ENCODE results near the gene CCDC142. TPM values are rescaled to one million over a fixed set of nuclear protein-coding genes. Genes with fewer than 3 reads are reported as not detected.

Gene CCDC142
- total RNA-seq, 2 donors from 2014 or later = 25.4 to 26.3 TPM

- no peak for ATAC-seq (replicated peaks)
- no peak overlapping the region for H3K4me3 Mint-ChIP-seq
- peaks cover 17% of the 10 kb centered on the region for H3K36me3 Mint-ChIP-seq (ENCODE audit: low read depth)
- peaks cover 4% of the 10 kb centered on the region for H3K4me1 Mint-ChIP-seq
- H3K9me3 Mint-ChIP-seq = no peaks in the 10 kb centered on the region
- no peak overlapping the region for H3K27ac Mint-ChIP-seq
- peaks cover 22% of the 10 kb centered on the region for H3K27me3 Mint-ChIP-seq
These were observed 39.7 kb upstream of the CCDC142 start for GRCh38 chr2:74522516-74522915.

DNA sequence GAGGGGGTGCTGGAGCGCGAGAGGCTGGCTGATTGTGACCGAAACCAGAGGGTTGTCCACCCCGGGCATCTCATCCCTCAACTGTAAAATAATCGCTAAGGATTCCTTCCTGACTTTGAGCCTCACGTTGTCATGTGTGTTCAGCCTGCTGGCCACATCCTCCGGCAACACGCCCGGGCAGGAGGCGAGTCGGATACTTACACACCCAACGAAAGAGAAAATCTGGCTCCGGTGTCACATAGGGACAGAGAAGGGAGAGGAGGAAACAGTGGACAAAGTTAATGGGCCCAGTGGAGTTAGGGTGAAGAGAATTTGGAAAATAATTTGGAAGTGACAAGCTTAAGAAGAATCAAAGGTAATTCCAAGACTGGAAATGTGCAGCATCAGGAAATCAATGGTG, 33.9 kb upstream of the CCDC142 start:
- no peak for ATAC-seq (replicated peaks)
- no peak overlapping the region for H3K27ac Mint-ChIP-seq
- no peaks in the 10 kb centered on the region for H3K36me3 Mint-ChIP-seq (ENCODE audit: low read depth)
- H3K9me3 Mint-ChIP-seq = no peaks in the 10 kb centered on the region
- peak overlapping the region; percentile 84 for H3K4me3 Mint-ChIP-seq
- H3K27me3 Mint-ChIP-seq = peaks cover 35% of the 10 kb centered on the region
- H3K4me1 Mint-ChIP-seq = no peaks in the 10 kb centered on the region

DNA sequence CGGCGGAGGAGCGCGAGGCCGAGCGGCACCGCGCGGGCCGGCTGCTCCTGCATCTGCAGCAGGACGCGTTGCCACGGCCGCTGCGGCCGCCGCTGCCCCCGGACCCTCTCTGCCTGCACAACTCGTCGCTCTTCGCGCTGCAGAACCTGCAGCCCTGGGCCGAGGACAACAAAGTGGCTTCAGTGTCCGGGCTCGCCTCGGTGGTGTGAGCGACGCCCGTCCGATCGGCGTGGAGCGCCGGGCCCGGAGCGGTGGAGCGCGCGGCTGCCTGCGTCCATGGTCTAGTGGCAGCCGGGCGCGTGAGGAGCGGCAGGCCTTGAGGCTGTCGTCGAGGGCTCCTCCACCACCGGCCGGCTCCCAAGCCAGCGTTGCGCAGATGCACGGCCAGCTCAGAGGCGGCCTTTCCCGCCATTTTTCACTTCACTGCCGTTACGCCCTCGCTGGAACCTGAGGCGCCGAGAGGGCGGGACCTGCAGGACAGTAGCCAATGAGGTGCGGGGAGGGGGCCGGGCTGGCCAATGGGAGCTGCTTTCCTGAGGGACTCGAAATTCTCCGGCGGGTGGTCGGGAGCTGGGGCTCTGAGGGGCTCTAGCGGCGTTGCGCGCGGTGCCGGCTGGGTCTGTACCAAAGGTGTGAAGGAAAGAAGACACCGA, 33.3 kb upstream of the CCDC142 start:
- no peaks in the 10 kb centered on the region for H3K4me1 Mint-ChIP-seq
- H3K9me3 Mint-ChIP-seq = no peaks in the 10 kb centered on the region
- no peaks in the 10 kb centered on the region for H3K36me3 Mint-ChIP-seq (ENCODE audit: low read depth)
- H3K27me3 Mint-ChIP-seq = peaks cover 35% of the 10 kb centered on the region
- H3K27ac Mint-ChIP-seq = no peak overlapping the region
- peak; percentile 83 for ATAC-seq (replicated peaks)
- H3K4me3 Mint-ChIP-seq = peak overlapping the region; percentile 84

GRCh38 chr2:74515271-74515980, 32.6 kb upstream of the CCDC142 start:
- H3K27ac Mint-ChIP-seq = peak overlapping the region; percentile 73
- no peaks in the 10 kb centered on the region for H3K9me3 Mint-ChIP-seq
- peak overlapping the region; percentile 84 for H3K4me3 Mint-ChIP-seq
- peaks cover 35% of the 10 kb centered on the region for H3K27me3 Mint-ChIP-seq
- H3K4me1 Mint-ChIP-seq = no peaks in the 10 kb centered on the region
- H3K36me3 Mint-ChIP-seq (ENCODE audit: low read depth) = no peaks in the 10 kb centered on the region
- ATAC-seq (replicated peaks) = peak; percentile 16

DNA sequence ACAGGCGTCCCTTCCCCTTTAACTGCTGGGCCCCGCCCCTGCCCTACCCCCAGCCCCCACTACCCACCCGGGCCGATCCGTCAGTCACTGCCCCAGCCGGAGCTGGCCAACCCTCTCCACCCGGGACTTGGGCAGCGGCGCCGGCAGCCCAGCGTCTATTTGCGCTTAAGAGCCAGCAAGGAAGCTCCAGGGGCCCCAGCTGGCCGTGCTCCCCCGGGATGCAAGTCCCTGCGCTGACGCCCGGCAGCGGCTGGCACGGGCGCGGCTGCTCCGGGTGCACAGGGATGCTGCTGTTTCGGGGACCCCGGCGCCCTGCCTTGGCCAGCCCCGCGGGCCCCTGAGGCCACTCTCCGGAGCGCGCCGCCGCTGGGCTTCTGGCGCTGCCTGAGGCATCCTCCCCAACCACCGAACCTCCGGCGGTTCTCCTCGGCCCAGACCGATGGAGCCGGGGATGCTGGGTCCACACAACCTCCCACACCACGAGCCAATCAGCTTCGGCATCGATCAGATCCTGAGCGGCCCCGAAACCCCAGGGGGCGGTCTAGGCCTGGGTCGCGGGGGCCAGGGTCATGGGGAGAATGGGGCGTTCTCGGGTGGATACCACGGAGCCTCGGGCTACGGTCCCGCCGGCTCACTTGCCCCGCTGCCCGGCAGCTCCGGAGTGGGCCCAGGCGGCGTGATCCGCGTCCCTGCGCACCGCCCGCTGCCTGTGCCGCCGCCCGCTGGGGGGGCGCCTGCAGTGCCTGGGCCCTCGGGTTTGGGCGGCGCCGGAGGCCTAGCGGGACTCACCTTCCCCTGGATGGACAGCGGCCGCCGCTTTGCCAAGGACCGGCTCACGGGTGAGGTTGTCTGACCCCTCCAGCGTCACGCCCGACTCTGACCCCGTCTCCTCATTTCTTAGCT, 31.8 kb upstream of the CCDC142 start, which contains the start of gene TLX2:
TLX2 (plus strand) TSS at position 83 of the 903 bp plus-strand sequence; CDS start at position 440, 357 bp downstream.
- Mint-ChIP-seq H3K4me3 (peak within 1 kb of the TSS; percentile 84), H3K36me3 (ENCODE audit: low read depth) (no peaks in the 10 kb centered on the region), H3K27me3 (peaks cover 28% of the 10 kb centered on the region), H3K27ac (peak within 1 kb of the TSS; percentile 73), H3K9me3 (no peaks in the 10 kb centered on the region), H3K4me1 (peaks cover 3% of the 10 kb centered on the region)
- peak; percentile 24 for ATAC-seq (replicated peaks)

DNA sequence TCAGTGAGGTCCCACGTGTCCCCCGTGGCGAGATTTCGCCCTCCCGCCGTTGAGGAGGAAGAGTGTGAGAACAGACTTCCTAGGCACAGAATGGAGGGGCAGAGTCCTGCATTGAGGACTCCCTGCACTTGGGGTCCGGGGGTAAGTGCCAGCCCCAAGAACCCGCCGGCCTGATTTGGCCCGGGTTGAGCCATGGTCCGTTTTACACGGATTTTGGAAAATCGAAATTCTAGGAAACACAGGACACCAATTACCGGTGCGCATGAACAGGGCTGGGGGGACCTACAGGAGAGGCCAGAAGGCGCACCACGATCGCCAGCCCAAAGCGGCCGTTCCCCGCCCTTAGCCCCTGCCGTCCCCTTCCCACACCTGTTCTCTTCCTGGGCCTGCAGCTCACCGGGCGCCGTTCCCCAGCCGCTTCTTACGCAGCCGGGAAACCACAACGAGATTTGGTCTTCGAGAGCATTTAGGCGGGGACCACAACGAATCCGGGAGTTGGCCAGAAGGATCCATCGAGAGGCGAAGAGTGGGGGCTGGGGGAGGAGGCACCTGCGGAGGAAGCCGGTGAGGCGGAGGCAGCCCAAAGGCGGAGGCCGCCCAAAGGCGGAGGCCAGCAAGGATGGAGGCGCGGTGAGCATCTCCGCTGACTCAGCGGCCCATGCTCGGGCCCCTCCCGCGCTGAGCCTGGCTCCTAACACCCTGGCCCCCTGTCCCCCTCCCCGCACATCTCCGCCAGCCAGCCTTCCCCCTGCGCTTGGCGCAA, 31.0 kb upstream of the CCDC142 start:
- Mint-ChIP-seq H3K27ac (no peak overlapping the region), H3K4me1 (peaks cover 5% of the 10 kb centered on the region), H3K4me3 (peak overlapping the region; percentile 54), H3K27me3 (peaks cover 25% of the 10 kb centered on the region), H3K36me3 (ENCODE audit: low read depth) (no peaks in the 10 kb centered on the region), H3K9me3 (no peaks in the 10 kb centered on the region)
- peak; percentile 51 for ATAC-seq (replicated peaks)

- Mint-ChIP-seq H3K27me3 (peaks cover 18% of the 10 kb centered on the region), H3K4me1 (peaks cover 5% of the 10 kb centered on the region), H3K27ac (no peak overlapping the region), H3K4me3 (peak overlapping the region; percentile 54), H3K36me3 (ENCODE audit: low read depth) (no peaks in the 10 kb centered on the region), H3K9me3 (no peaks in the 10 kb centered on the region)
- ATAC-seq (replicated peaks) = no peak
These were observed 30.2 kb upstream of the CCDC142 start for GRCh38 chr2:74512744-74513604.

DNA sequence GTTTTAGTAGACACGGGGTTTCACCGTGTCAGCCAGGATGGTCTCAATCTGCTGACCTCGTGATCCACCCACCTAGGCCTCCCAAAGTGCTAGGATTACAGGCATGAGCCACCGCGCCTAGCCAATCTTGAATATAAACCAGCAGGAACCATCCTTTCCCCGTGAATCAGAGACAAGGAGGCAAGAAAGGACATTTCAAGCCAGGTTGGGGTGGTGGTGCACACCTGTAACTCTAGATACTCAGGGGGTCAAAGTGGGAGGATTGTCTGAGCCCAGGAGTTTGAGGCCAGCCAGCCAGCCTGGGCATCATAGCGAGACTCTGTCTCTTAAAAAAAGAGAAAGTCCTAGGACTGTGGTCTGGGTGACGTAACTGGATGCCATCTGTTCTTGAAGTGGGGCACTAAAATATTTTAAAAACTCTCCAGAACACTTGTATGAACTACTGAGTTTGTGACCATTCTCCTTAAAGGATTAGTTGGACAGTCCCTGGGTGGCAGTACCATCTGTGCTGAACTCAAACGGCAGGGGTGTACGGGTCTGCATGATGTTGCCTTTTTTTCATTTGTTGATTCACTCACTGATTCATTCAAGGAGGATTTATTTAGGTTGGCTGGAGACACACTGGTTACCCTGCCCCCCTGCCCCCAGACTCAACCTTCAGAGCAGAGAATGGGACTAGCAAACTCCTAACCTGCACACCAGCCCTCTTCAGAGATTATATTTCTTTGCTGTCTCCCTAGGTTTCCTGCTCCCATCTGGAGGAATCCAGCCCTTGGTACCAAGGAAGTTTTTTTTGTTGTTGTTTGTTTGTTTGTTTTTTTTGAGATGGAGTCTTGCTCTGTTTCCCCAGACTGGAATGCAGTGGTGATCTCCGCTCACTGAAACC, 28.5 kb upstream of the CCDC142 start:
- no peak overlapping the region for H3K27ac Mint-ChIP-seq
- peaks cover 14% of the 10 kb centered on the region for H3K4me1 Mint-ChIP-seq
- H3K36me3 Mint-ChIP-seq (ENCODE audit: low read depth) = peaks cover 14% of the 10 kb centered on the region
- H3K4me3 Mint-ChIP-seq = no peak overlapping the region
- H3K27me3 Mint-ChIP-seq = peaks cover 5% of the 10 kb centered on the region
- no peak for ATAC-seq (replicated peaks)
- no peaks in the 10 kb centered on the region for H3K9me3 Mint-ChIP-seq

- Mint-ChIP-seq H3K9me3 (no peaks in the 10 kb centered on the region), H3K27me3 (peaks cover 3% of the 10 kb centered on the region), H3K4me1 (peaks cover 18% of the 10 kb centered on the region), H3K36me3 (ENCODE audit: low read depth) (peaks cover 25% of the 10 kb centered on the region), H3K4me3 (no peak overlapping the region), H3K27ac (no peak overlapping the region)
- no peak for ATAC-seq (replicated peaks)
These were observed 27.5 kb upstream of the CCDC142 start for GRCh38 chr2:74510272-74510671.

DNA sequence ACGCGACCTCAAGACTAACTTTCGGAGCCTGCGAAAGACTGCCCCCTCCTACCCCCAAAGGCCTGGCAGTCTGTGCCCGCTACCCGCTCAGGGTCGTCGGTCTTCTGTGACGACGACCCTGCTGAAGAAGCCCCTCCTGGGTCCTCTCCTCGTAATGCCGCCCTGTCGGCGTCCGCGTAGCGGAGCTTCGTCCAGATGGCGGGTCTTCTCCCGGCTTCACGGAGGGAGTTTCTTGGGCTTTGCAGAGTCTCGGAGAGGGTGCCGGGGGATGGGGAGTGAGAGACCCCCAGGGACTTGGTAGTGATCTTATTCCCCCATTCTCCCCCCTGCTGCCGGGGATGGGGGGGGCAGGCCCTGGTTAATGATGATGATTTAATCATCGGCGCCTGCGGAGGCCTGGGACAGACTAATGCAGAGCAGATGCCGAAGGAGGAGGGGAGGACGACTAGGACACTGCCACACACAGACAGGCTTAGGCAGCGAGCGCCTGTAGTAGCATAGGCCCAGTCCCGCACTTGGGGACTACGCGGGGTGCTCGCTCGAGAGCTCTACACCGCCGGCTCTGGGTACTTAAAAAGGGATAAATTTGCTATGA, 25.2 kb upstream of the CCDC142 start:
- peak; percentile 5 for ATAC-seq (replicated peaks)
- Mint-ChIP-seq H3K27ac (peak overlapping the region; percentile 99), H3K9me3 (no peaks in the 10 kb centered on the region), H3K4me1 (peaks cover 28% of the 10 kb centered on the region), H3K4me3 (peak overlapping the region; percentile 94), H3K27me3 (peaks cover 11% of the 10 kb centered on the region), H3K36me3 (ENCODE audit: low read depth) (peaks cover 40% of the 10 kb centered on the region)

DNA sequence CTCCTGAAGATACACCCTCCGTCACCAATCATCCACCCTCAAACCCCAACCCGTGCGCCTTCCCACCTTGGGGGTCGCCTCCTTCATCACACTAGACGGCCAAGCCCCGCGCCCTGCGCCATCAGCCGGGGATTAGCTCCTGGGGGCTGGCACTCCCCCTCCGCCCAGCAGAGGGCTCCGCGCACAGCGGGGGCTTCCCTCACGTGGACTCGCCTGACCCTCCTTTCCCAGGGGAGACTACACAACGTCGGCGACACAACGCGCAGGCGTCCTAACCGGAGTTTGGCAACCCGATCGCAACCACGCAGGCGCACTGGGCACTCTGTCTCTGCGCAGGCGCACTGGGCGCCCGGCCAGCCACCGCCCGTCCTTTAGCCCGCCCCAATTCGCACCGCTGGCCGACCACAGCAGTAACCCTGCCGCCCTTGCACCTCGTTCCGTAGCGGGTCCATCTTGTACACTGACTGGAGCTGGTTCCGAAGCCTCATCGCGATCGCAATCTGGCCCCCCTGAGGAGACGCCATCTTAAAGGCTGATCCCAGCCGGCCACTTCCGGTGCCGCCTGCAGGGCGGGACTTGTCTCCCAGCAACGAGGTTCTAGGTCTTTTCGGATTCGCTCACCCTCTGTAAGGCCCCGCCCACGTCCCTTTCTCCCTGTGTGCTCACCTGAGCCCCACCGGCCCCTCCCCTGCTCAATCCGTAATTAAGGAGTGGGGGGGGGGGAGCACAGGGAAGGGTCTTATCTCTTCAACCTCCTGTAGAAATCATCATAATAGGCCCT, 24.5 kb upstream of the CCDC142 start, which contains the start of gene PCGF1:
PCGF1 (minus strand) TSS at position 551 of the 781 bp plus-strand sequence; CDS start at position 524, 27 bp downstream.
- H3K27ac Mint-ChIP-seq = peak within 1 kb of the TSS; percentile 99

More for the DNA sequence above, 24.5 kb upstream of the CCDC142 start, which contains the start of gene PCGF1:
- peak; percentile 95 for ATAC-seq (replicated peaks)
- peaks cover 40% of the 10 kb centered on the region for H3K36me3 Mint-ChIP-seq (ENCODE audit: low read depth)
- H3K4me1 Mint-ChIP-seq = peaks cover 28% of the 10 kb centered on the region
- peaks cover 11% of the 10 kb centered on the region for H3K27me3 Mint-ChIP-seq
- H3K9me3 Mint-ChIP-seq = no peaks in the 10 kb centered on the region
- peak within 1 kb of the TSS; percentile 94 for H3K4me3 Mint-ChIP-seq
